Measurements from ENCODE around the gene KCNH2. TPM values are rescaled to one million over a fixed set of nuclear protein-coding genes. Genes with fewer than 3 reads are reported as not detected.
A peak's percentile ranks its signal among the peaks of the same experiment; 100 is the strongest.

The KCNH2 gene
- total RNA-seq, 4 donors from 2014 or later = 29.8 to 71.7 (median 42.5) TPM

DNA sequence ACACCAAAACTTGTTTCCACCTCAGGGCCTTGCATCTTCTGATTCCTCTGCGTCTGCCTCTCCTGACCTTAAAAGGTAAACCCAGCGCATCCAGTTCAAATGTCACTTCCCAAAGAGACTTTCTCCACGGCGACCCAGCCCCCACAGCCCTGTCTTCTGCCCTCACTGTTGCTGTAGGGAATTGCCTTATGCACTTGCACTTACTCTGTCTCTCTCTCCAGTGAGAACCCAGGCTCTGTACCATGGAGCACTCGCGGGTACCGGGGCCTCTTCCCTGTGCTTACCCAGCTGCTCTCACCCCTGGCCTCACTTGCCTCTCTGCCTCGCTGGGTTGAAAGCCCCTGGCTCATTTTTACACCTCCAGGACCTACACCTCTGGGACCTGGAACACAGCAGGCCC lies 77.4 kb downstream of the KCNH2 start:
- Histone ChIP-seq H3K9me3 (no peaks in the 10 kb centered on the region), H3K27ac (replicated peaks in 1 of 4) (no peak overlapping the region), H3K4me3 (no peak overlapping the region), H3K36me3 (no peaks in the 10 kb centered on the region), H3K4me1 (peaks cover 23 to 50% (median 46%) of the 10 kb centered on the region in 4 donors), H3K27me3 (peaks cover 0 to 26% (median 0%) of the 10 kb centered on the region in 4 donors)
- TF ChIP-seq, protein P1, sequence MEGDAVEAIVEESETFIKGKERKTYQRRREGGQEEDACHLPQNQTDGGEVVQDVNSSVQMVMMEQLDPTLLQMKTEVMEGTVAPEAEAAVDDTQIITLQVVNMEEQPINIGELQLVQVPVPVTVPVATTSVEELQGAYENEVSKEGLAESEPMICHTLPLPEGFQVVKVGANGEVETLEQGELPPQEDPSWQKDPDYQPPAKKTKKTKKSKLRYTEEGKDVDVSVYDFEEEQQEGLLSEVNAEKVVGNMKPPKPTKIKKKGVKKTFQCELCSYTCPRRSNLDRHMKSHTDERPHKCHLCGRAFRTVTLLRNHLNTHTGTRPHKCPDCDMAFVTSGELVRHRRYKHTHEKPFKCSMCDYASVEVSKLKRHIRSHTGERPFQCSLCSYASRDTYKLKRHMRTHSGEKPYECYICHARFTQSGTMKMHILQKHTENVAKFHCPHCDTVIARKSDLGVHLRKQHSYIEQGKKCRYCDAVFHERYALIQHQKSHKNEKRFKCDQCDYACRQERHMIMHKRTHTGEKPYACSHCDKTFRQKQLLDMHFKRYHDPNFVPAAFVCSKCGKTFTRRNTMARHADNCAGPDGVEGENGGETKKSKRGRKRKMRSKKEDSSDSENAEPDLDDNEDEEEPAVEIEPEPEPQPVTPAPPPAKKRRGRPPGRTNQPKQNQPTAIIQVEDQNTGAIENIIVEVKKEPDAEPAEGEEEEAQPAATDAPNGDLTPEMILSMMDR (IDR thresholded peaks at IDR 0.05) = no peak
- TF ChIP-seq POLR2AphosphoS5 (IDR thresholded peaks at IDR 0.05) = no peak
- no peak for TF ChIP-seq EP300 (IDR thresholded peaks at IDR 0.05)
- TF ChIP-seq POLR2A (IDR thresholded peaks at IDR 0.05; ENCODE audit: low read depth) = no peak
- intact Hi-C loops (cut with DNase I) = loop anchor here (5.0 kb wide), 1 partner anchor 57 kb away; no protein-coding TSS in a partner anchor
- 79% methylated on average over 8 of the region's 8 CpGs for WGBS
- DNase-seq (ENCODE audit: extremely low spot score) = peak; percentile 80

DNA sequence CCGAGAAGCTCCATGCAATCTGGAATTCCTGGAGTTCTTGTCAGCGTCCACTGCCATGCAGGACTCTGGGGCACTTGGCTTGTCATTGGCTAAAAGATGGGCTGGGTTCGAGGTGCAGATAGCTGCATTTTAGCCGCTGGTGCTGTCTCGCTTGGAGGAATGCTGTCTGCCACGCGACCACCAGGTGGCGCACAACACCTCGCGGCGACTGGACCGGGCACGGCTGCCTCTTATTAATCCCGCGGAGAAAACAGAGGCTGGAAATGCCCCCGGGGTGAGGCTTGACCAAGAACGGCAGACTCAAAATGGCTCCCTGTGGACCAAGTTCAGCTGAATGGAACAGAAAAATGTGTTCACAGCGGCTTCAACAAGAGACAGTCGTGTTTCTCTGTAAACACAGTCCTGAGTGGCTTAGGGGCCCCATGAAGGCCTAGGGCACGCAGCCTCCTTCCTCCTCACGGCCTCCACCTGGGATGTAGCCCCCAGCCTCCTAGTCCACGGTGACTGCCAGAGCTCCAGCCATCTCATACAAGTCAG lies 79.6 kb downstream of the KCNH2 start:
- intact Hi-C loops (cut with DNase I) = loop anchor here (2.0 kb wide), 1 partner anchor 90 kb away; no protein-coding TSS in a partner anchor

DNA sequence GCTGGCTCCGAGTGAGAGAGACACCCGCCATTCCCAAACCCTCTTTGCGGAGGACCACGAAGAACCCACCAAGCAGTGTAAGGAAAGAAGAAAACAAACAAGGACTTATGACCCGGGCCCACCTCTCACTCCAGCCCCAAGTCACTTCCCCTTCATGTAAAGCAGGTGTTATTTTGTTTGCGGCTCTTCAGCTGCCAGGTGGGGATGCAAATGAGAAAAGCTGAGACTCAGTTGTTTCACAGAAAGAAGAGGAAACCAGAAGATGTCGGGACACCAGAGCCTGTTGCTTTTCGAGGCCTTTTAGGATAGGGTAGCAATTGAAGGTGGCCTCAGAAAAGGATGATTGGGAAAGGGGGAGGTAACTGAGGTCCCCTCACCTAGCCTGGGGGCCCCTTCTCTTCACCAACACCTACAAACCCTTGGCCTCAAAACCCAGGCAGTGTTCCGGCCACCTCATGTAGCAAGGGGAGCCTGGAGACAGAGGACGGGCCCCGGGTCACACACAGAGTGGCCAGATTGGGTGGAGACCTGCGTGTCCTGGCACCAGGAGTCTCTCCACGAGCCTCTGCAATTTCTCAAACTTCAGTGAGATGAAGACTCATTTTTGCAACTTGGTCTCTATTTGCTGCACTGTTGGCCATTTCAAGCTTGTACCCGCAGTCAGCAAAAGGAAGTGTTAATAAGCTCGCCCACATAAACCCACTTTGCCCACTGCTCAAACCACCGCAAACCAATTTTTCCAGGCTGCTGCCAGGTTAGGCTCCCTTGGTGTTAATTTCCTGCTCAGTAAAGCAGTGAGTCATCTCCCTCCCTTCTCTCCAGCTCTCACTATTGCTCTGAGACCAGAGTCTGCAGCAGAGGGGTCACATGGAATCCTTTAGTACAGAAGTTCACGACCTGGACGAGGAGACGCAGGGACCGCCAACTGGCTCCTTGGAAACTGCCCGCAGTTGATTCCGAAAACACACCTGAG lies 80.3 kb downstream of the KCNH2 start:
- TF ChIP-seq EP300 (IDR thresholded peaks at IDR 0.05) (no peak), POLR2AphosphoS5 (IDR thresholded peaks at IDR 0.05) (no peak), POLR2A (IDR thresholded peaks at IDR 0.05; ENCODE audit: low read depth) (no peak)
- TF ChIP-seq, protein P1 (IDR thresholded peaks at IDR 0.05) = no peak
- intact Hi-C loops (cut with DNase I) = loop anchor here (2.0 kb wide), 1 partner anchor 91 kb away; no protein-coding TSS in a partner anchor

More for the DNA sequence above, 79.6 kb downstream of the KCNH2 start:
- Histone ChIP-seq H3K27ac (replicated peaks in 1 of 4) (no peak overlapping the region), H3K36me3 (no peaks in the 10 kb centered on the region), H3K4me1 (peaks cover 16 to 38% (median 35%) of the 10 kb centered on the region in 4 donors), H3K9me3 (peaks cover 0 to 7% (median 0%) of the 10 kb centered on the region in 4 donors), H3K4me3 (no peak overlapping the region), H3K27me3 (peaks cover 0 to 26% (median 0%) of the 10 kb centered on the region in 4 donors)
- 24% methylated on average over 10 of the region's 22 CpGs for WGBS
- DNase-seq (ENCODE audit: extremely low spot score) = peak; percentile 95
- TF ChIP-seq EP300 (IDR thresholded peaks at IDR 0.05) = no peak
- TF ChIP-seq POLR2AphosphoS5 (IDR thresholded peaks at IDR 0.05) = peak in 1 of 2 donors; percentile 21
- TF ChIP-seq, protein P1 (IDR thresholded peaks at IDR 0.05) = peak in 2 of 3 experiments; percentile 91 to 96

DNA sequence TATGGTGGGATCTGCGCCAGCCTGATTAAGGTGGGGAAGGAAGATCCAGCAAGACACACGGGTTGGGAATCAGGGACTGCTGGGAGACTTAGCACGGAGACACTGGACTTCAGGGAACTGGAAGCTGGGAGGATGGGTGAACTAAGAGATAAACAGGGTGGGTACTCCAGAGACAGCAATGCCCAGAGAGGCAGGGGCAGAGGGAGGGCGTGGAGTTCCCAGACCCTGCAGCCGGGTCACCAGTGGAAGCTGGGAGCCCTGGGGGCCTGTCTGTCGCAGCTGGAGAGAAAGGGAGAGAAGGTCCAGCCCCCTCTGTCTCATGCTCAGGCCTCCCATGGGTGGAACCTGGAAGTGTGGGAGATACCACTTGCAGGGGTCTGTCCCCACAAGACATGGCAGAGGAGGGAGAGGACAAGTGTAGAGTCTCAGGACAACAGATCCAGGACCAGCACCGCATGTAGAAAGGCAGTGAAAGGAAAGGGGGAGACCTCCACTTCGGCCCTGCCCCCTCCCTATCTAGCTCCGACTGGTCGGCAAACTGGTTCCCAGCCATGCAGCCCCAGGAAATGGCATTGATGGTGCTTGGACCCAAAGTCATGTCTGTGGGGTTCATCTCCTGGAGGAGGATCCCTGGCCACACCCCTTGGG lies 81.4 kb downstream of the KCNH2 start:
- peaks cover 0 to 26% (median 0%) of the 10 kb centered on the region in 4 donors for H3K27me3 ChIP-seq
- no peak overlapping the region for H3K27ac ChIP-seq (replicated peaks in 1 of 4)
- TF ChIP-seq EP300 (IDR thresholded peaks at IDR 0.05) (no peak), POLR2A (IDR thresholded peaks at IDR 0.05; ENCODE audit: low read depth) (no peak), POLR2AphosphoS5 (IDR thresholded peaks at IDR 0.05) (no peak)
- TF ChIP-seq, protein P1 (IDR thresholded peaks at IDR 0.05) = no peak
- peak; percentile 89 for DNase-seq (ENCODE audit: extremely low spot score)
- H3K4me3 ChIP-seq = no peak overlapping the region
- 72% methylated on average over 10 of the region's 10 CpGs for WGBS
- intact Hi-C loops (cut with DNase I) = no loop called here
- H3K4me1 ChIP-seq = peaks cover 6 to 20% (median 19%) of the 10 kb centered on the region in 4 donors
- H3K9me3 ChIP-seq = peaks cover 0 to 10% (median 0%) of the 10 kb centered on the region in 4 donors
- H3K36me3 ChIP-seq = no peaks in the 10 kb centered on the region

More for the DNA sequence above, 80.3 kb downstream of the KCNH2 start:
- H3K27ac ChIP-seq (replicated peaks in 1 of 4) = no peak overlapping the region
- H3K36me3 ChIP-seq = no peaks in the 10 kb centered on the region
- H3K9me3 ChIP-seq = peaks cover 0 to 10% (median 0%) of the 10 kb centered on the region in 4 donors
- H3K4me1 ChIP-seq = peaks cover 12 to 31% (median 29%) of the 10 kb centered on the region in 4 donors
- no peak overlapping the region for H3K4me3 ChIP-seq
- 63% methylated on average over 16 of the region's 22 CpGs for WGBS
- DNase-seq (ENCODE audit: extremely low spot score) = peak; percentile 26
- peaks cover 0 to 26% (median 0%) of the 10 kb centered on the region in 4 donors for H3K27me3 ChIP-seq
